IMR-90 (cell line): ENCODE measurements around the gene FBRSL1. TPM values are rescaled to one million over a fixed set of nuclear protein-coding genes. Genes with fewer than 3 reads are reported as not detected.

ENCODE experiments used
- ATAC-seq: fragments of 200-7000 bp; cut with Tn5 transposase; 2 replicates; pipeline ENCODE4 v1.9.1; 2020; ENCODE audit warnings: low read depth, mild to moderate bottlenecking, moderate library complexity
- BruUV-seq: library from RNA; stranded (reverse); fragments of 400-500 nt; replicated peaks from 2 replicates; lab custom pipeline; 2021; lab: Mats Ljungman, UMichigan
- CTCF ChIA-PET: fragments of 300-600 bp; formaldehyde crosslinking; extraction: SDS; loops from one replicate; lab custom pipeline; 2021; ENCODE audit warnings: antibody characterized with exemption; lab: Yijun Ruan, JAX
- POLR2A ChIA-PET: fragments of 300-600 bp; sonication (Branson Sonifier 250); formaldehyde crosslinking; loops from one replicate; lab custom pipeline; 2022; ENCODE audit warnings: antibody characterized with exemption; ENCODE audit not compliant: unreplicated experiment; lab: Charles Lee
- DNase-seq: peaks from one replicate; pipeline ENCODE4 v3.0.0; 2013
- H2AFZ ChIP-seq: replicated peaks from 2 replicates; pipeline ENCODE3; 2013; ENCODE audit warnings: low read length, mild to moderate bottlenecking; ENCODE audit not compliant: poor library complexity
- H2AK5ac ChIP-seq: 2 replicates; pipeline ENCODE4 v1.6.1; 2013; ENCODE audit warnings: low read depth, low read length, inconsistent platforms
- H2AK9ac ChIP-seq: replicated peaks from 2 replicates; pipeline ENCODE3; 2013; ENCODE audit warnings: mild to moderate bottlenecking, low read depth, low read length, moderate library complexity; ENCODE audit not compliant: poor library complexity
- H2BK120ac ChIP-seq: 2 replicates; pipeline ENCODE4 v1.6.1; 2013; ENCODE audit warnings: low read depth, low read length, inconsistent platforms
- H2BK15ac ChIP-seq: 3 replicates; pipeline ENCODE4 v1.6.1; 2013; ENCODE audit warnings: low read depth, low read length, inconsistent platforms
- H2BK20ac ChIP-seq: 2 replicates; pipeline ENCODE4 v1.6.1; 2013; ENCODE audit warnings: low read depth, mild to moderate bottlenecking, inconsistent platforms, low read length, moderate library complexity
- H2BK5ac ChIP-seq: 2 replicates; pipeline ENCODE4 v1.6.1; 2013; ENCODE audit warnings: mild to moderate bottlenecking, low read depth, low read length, inconsistent platforms; ENCODE audit not compliant: poor library complexity, severe bottlenecking
- H3K14ac ChIP-seq: replicated peaks from 2 replicates; pipeline ENCODE4 v1.6.1; 2013; ENCODE audit warnings: low read depth, low read length, inconsistent platforms
- H3K18ac ChIP-seq: 2 replicates; pipeline ENCODE4 v1.6.1; 2013; ENCODE audit warnings: low read depth, low read length, control low read depth
- H3K23ac ChIP-seq: 2 replicates; pipeline ENCODE4 v1.6.1; 2013; ENCODE audit warnings: low read depth, low read length, inconsistent platforms
- H3K27ac ChIP-seq: 2 replicates; pipeline ENCODE4 v1.5.1; 2013; ENCODE audit warnings: mild to moderate bottlenecking, control low read depth, low read length; ENCODE audit not compliant: insufficient read depth
- H3K27me3 ChIP-seq: 2 replicates; pipeline ENCODE4 v1.6.1; 2013; ENCODE audit warnings: low read length; ENCODE audit not compliant: control insufficient read depth, insufficient read depth
- H3K36me3 ChIP-seq: 2 replicates; pipeline ENCODE4 v1.6.1; 2013; ENCODE audit warnings: low read length, mixed read lengths; ENCODE audit not compliant: control insufficient read depth, insufficient read depth
- H3K4ac ChIP-seq: 2 replicates; pipeline ENCODE4 v1.6.1; 2013; ENCODE audit warnings: low read depth, low read length, inconsistent platforms
- H3K4me1 ChIP-seq: 2 replicates; pipeline ENCODE4 v1.6.1; 2013; ENCODE audit warnings: low read length, mixed read lengths; ENCODE audit not compliant: control insufficient read depth, insufficient read depth
- H3K4me2 ChIP-seq: 2 replicates; pipeline ENCODE4 v1.6.1; 2013; ENCODE audit warnings: low read depth, mild to moderate bottlenecking, control low read depth, low read length, moderate library complexity
- H3K4me3 ChIP-seq: 2 replicates; pipeline ENCODE4 v1.5.1; 2013; ENCODE audit warnings: low read depth, mild to moderate bottlenecking, control low read depth, low read length, moderate library complexity; ENCODE audit not compliant: insufficient read depth
- H3K56ac ChIP-seq: 2 replicates; pipeline ENCODE4 v1.6.1; 2013; ENCODE audit warnings: low read length, inconsistent platforms; ENCODE audit not compliant: insufficient read depth; ENCODE audit errors: extremely low read depth
- H3K79me1 ChIP-seq, 2 experiments: 2 replicates each; pipeline ENCODE4 v1.6.1; 2013; ENCODE audit warnings: low read length in 2 of 2, inconsistent platforms in 1 of 2, low read depth in 1 of 2
- H3K9ac ChIP-seq: 2 replicates; pipeline ENCODE4 v1.6.1; 2013; ENCODE audit warnings: low read depth, low read length, control low read depth
- H3K9me1 ChIP-seq: 2 replicates; pipeline ENCODE4 v1.6.1; 2013; ENCODE audit warnings: low read length, inconsistent platforms; ENCODE audit not compliant: insufficient read depth
- H3K9me3 ChIP-seq: 2 replicates; pipeline ENCODE4 v1.6.1; 2013; ENCODE audit warnings: low read length; ENCODE audit not compliant: control insufficient read depth, insufficient read depth
- H4K20me1 ChIP-seq: 2 replicates; pipeline ENCODE4 v1.6.1; 2013; ENCODE audit warnings: low read length, inconsistent platforms; ENCODE audit not compliant: insufficient read depth
- H4K5ac ChIP-seq: 2 replicates; pipeline ENCODE4 v1.6.1; 2013; ENCODE audit warnings: mild to moderate bottlenecking, low read depth, low read length, control low read depth
- H4K8ac ChIP-seq, 2 experiments: 2 replicates each; pipeline ENCODE4 v1.6.1; 2013; ENCODE audit warnings: low read depth in 2 of 2, low read length in 2 of 2, control low read depth in 1 of 2, inconsistent platforms in 1 of 2
- H4K91ac ChIP-seq: 2 replicates; pipeline ENCODE4 v1.6.1; 2013; ENCODE audit warnings: low read depth, low read length, inconsistent platforms; ENCODE audit not compliant: insufficient read depth
- BHLHE40 ChIP-seq: fragments of 150-350 bp; IDR thresholded peaks from 2 replicates; pipeline ENCODE4 v1.6.1; 2016; ENCODE audit warnings: mild to moderate bottlenecking, low read depth, low read length
- CEBPB ChIP-seq: IDR thresholded peaks from 2 replicates; pipeline ENCODE4 v1.6.1; 2012; ENCODE audit warnings: low read depth, low read length, improper control_type of control experiment
- CHD1 ChIP-seq: IDR thresholded peaks from 2 replicates; pipeline ENCODE4 v1.6.1; 2012; ENCODE audit warnings: low read depth, low read length, improper control_type of control experiment
- FOS ChIP-seq: fragments of 150-350 bp; IDR thresholded peaks from 2 replicates; pipeline ENCODE4 v1.6.1; 2016; ENCODE audit warnings: low read depth, low read length
- MAFK ChIP-seq: IDR thresholded peaks from 2 replicates; pipeline ENCODE4 v1.6.1; 2012; ENCODE audit warnings: low read depth, low read length, improper control_type of control experiment
- MAZ ChIP-seq: IDR thresholded peaks from 2 replicates; pipeline ENCODE4 v1.6.1; 2012; ENCODE audit warnings: low read depth, mild to moderate bottlenecking, low read length, improper control_type of control experiment, moderate library complexity, borderline replicate concordance
- MXI1 ChIP-seq: IDR thresholded peaks from 2 replicates; pipeline ENCODE4 v1.6.1; 2012; ENCODE audit warnings: low read depth, mild to moderate bottlenecking, low read length, moderate library complexity, borderline replicate concordance
- NFE2L2 ChIP-seq: fragments of 150-350 bp; IDR thresholded peaks from 2 replicates; pipeline ENCODE4 v1.6.1; 2016; ENCODE audit warnings: low read depth, mild to moderate bottlenecking, low read length
- POLR2A ChIP-seq: IDR thresholded peaks from 2 replicates; pipeline ENCODE4 v1.6.1; 2012; ENCODE audit warnings: mild to moderate bottlenecking, low read depth, low read length
- RAD21 ChIP-seq: IDR thresholded peaks from 2 replicates; pipeline ENCODE4 v1.6.1; 2012; ENCODE audit warnings: low read length, improper control_type of control experiment
- RCOR1 ChIP-seq: IDR thresholded peaks from 2 replicates; pipeline ENCODE4 v1.6.1; 2012; ENCODE audit warnings: mild to moderate bottlenecking, low read length, improper control_type of control experiment; ENCODE audit not compliant: insufficient replicate concordance
- RFX5 ChIP-seq: IDR thresholded peaks from 2 replicates; pipeline ENCODE4 v1.8.0; 2012; ENCODE audit warnings: low read depth, mild to moderate bottlenecking, low read length, moderate library complexity
- SMC3 ChIP-seq: fragments of 150-350 bp; IDR thresholded peaks from 2 replicates; pipeline ENCODE4 v1.6.1; 2016; ENCODE audit warnings: low read depth, mild to moderate bottlenecking, antibody characterized with exemption, low read length, moderate library complexity
- WGBS, 2 experiments: methylation state at CpG; one replicate each; pipeline versions ENCODE4 v1.1.5 to v1.1.7; 2013; ENCODE audit warnings: missing lambda C conversion rate in 2 of 2; ENCODE audit not compliant: insufficient read length in 1 of 2; ENCODE audit errors: extremely low coverage in 2 of 2; 5-methylcytosine and 5-hydroxymethylcytosine counted together
- dilution Hi-C: fragments of 300-500 bp; cut with HindIII; formaldehyde crosslinking; loops from one replicate; pipeline ENCODE4 v1.14.3; 2018; ENCODE audit warnings: low sequenced_read_pairs; ENCODE audit not compliant: unreplicated experiment
- in situ Hi-C: fragments of 300-500 bp; cut with MboI; formaldehyde crosslinking; loops from 3 replicates; pipeline ENCODE4 v1.14.3; 2019; ENCODE audit warnings: low sequenced_read_pairs, inconsistent platforms, mixed read lengths
- intact Hi-C: fragments of 100-400 bp; cut with micrococcal nuclease; formaldehyde crosslinking; loops from 2 replicates; pipeline ENCODE4 v1.10.0; 2022
- polyA plus RNA-seq, 3 experiments: library from polyadenylated mRNA; depleted of rRNA; stranded (reverse); fragments of >200 nt; gene quantifications; 2 replicates each; pipeline ENCODE4 v1.2.3, GENCODE V29; 2012; ENCODE audit warnings: low replicate concordance in 1 of 3
- total RNA-seq: library from RNA; depleted of rRNA; stranded (reverse); fragments of >200 nt; gene quantifications from 2 replicates; pipeline ENCODE4 v1.2.3, GENCODE V29; 2012
- TF ChIP-seq, protein P1 (sequence below): conservative IDR thresholded peaks from 2 replicates; pipeline ENCODE4 v1.5.1; 2012; ENCODE audit warnings: mild to moderate bottlenecking, low read depth, low read length, improper control_type of control experiment
- TF ChIP-seq, protein P2 (sequence below): fragments of 150-350 bp; IDR thresholded peaks from 2 replicates; pipeline ENCODE4 v1.6.1; 2016; ENCODE audit warnings: low read depth, mild to moderate bottlenecking, low read length, moderate library complexity, borderline replicate concordance
- TF ChIP-seq, protein P3 (sequence below): fragments of 150-350 bp; IDR thresholded peaks from 2 replicates; pipeline ENCODE4 v1.6.1; 2017; ENCODE audit warnings: mild to moderate bottlenecking, antibody characterized with exemption, low read length, low read depth

The FBRSL1 gene
- total and polyA plus RNA-seq, 2 of the 4 experiments (the other 2 are of a cell fraction), result 0.36 to 10.8 TPM

DNA sequence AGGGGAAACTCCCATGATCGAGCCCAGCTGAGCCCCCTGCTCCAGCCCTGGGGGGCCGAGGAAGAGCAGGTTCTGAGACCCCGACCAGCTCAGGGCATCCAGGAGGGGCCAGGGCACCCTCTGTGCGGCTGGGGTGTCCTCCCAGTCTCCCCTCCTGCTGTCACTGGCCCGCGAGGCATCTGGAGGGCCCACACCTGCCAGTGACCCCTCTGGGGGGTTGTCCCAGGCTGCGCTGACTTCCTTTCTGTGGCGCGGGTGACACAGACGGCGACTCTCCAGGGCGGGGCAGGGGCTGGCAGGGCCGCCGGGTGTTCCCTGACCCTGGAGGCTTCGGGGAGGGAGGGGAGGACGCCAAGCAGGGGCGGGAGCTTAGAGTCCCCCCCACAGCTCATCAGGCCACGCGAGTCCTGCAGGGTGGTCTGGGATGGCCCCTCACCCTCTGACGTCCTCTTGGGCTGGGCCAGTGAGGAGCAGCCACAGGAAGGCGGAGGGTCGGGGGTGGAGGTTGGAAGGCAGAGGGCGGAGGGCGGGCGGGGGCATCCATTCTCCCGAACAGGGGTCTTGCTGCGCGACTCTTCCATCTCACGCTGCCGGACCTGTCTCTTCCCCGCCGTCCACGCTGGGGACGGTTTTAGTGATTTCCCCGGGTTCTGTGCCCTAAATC lies 38.6 kb upstream of the FBRSL1 start:
- no peak overlapping the region for H2BK20ac ChIP-seq
- no peak overlapping the region for H3K4ac ChIP-seq
- H3K36me3 ChIP-seq, result no peaks in the 10 kb centered on the region
- no peak overlapping the region for H3K4me2 ChIP-seq
- ATAC-seq, result no peak
- intact Hi-C loops, result no loop called here
- no peaks in the 10 kb centered on the region; the same call in 1 of the 2 replicates for H3K9me3 ChIP-seq
- in situ Hi-C loops, result no loop called here
- H3K27me3 ChIP-seq, result peaks cover 31% of the 10 kb centered on the region
- no peak overlapping the region for H2AK5ac ChIP-seq
- H3K14ac ChIP-seq, result no peak overlapping the region
- H3K9me1 ChIP-seq, result peaks cover 4% of the 10 kb centered on the region; the same call in 1 of the 2 replicates
- CTCF ChIA-PET, result no interaction called here
- H3K23ac ChIP-seq, result no peak overlapping the region
- no peak overlapping the region for H3K18ac ChIP-seq
- no peak overlapping the region for H3K4me3 ChIP-seq
- H4K8ac ChIP-seq, result no peak overlapping the region
- BruUV-seq, result no TSS peak
- no peaks in the 10 kb centered on the region for H4K20me1 ChIP-seq
- no peak overlapping the region for H3K27ac ChIP-seq
- no peak overlapping the region for H2AK9ac ChIP-seq
- H2AFZ ChIP-seq, result no peak overlapping the region
- H3K4me1 ChIP-seq, result no peaks in the 10 kb centered on the region
- H4K91ac ChIP-seq, result no peak overlapping the region
- 67% methylated on average over 12 of the region's 35 CpGs; no CpG with 5 or more reads in 1 of the 2 experiments for WGBS, 2 experiments
- dilution Hi-C loops, result no loop called here
- no peak overlapping the region for H4K5ac ChIP-seq
- H3K9ac ChIP-seq, result no peak overlapping the region
- DNase-seq, result no peak
- H3K79me1 ChIP-seq, result no peaks in the 10 kb centered on the region
- POLR2A ChIA-PET, result no interaction called here
- TF ChIP-seq NFE2L2, result no peak
- no peak for TF ChIP-seq RAD21
- TF ChIP-seq MXI1, result no peak
- TF ChIP-seq MAFK, result no peak
- TF ChIP-seq, protein P1, sequence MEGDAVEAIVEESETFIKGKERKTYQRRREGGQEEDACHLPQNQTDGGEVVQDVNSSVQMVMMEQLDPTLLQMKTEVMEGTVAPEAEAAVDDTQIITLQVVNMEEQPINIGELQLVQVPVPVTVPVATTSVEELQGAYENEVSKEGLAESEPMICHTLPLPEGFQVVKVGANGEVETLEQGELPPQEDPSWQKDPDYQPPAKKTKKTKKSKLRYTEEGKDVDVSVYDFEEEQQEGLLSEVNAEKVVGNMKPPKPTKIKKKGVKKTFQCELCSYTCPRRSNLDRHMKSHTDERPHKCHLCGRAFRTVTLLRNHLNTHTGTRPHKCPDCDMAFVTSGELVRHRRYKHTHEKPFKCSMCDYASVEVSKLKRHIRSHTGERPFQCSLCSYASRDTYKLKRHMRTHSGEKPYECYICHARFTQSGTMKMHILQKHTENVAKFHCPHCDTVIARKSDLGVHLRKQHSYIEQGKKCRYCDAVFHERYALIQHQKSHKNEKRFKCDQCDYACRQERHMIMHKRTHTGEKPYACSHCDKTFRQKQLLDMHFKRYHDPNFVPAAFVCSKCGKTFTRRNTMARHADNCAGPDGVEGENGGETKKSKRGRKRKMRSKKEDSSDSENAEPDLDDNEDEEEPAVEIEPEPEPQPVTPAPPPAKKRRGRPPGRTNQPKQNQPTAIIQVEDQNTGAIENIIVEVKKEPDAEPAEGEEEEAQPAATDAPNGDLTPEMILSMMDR, result no peak
- no peak for TF ChIP-seq FOS
- no peak for TF ChIP-seq SMC3
- TF ChIP-seq, protein P2, sequence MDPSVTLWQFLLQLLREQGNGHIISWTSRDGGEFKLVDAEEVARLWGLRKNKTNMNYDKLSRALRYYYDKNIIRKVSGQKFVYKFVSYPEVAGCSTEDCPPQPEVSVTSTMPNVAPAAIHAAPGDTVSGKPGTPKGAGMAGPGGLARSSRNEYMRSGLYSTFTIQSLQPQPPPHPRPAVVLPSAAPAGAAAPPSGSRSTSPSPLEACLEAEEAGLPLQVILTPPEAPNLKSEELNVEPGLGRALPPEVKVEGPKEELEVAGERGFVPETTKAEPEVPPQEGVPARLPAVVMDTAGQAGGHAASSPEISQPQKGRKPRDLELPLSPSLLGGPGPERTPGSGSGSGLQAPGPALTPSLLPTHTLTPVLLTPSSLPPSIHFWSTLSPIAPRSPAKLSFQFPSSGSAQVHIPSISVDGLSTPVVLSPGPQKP, result no peak
- no peak for TF ChIP-seq POLR2A
- TF ChIP-seq, protein P3, sequence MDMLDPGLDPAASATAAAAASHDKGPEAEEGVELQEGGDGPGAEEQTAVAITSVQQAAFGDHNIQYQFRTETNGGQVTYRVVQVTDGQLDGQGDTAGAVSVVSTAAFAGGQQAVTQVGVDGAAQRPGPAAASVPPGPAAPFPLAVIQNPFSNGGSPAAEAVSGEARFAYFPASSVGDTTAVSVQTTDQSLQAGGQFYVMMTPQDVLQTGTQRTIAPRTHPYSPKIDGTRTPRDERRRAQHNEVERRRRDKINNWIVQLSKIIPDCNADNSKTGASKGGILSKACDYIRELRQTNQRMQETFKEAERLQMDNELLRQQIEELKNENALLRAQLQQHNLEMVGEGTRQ, result no peak
- no peak for TF ChIP-seq RFX5
- TF ChIP-seq RCOR1, result no peak
- no peak for TF ChIP-seq CEBPB
- no peak for TF ChIP-seq BHLHE40
- TF ChIP-seq MAZ, result no peak
- no peak for TF ChIP-seq CHD1
- H3K56ac ChIP-seq, result no peak overlapping the region
- no peak overlapping the region for H2BK5ac ChIP-seq
- no peak overlapping the region for H2BK120ac ChIP-seq
- no peak overlapping the region for H2BK15ac ChIP-seq
